ENCODE results near the gene LRSAM1.
A peak's percentile ranks its signal among the peaks of the same experiment; 100 is the strongest.

LRSAM1 gene

DNA sequence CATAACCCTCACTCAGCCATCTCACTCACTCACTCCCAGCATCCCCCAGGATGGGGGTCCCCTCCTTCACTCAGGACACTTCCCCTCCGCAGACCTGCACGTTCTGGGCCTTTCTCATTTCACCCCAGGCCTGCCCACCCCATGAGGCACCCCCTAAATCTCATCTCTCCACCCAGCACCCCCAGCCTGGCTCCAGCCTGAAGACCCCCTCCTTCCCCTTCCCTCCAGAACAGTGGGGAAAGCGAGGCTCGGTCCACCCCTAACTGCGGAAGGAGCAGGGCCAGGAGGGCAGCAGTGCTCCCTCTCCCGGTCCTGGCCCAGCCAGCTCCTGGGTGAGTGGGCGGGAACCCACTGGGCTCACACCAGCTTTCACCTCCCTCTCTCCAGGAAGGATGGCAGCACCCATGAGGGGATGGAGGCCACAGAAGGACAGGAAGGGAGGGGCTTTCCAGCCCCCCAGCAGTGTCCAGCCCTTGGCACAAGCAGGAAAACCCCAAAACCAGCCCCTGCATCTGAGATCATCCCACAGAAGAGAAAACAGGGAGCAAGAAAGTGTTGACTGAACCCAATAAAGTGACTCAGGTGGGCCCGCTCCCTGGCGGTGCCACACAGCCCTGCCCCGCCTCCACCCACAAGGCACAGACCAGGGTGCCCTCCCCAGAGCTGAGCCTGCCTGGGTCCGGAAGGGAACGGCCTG, 55.0 kb downstream of the LRSAM1 start:
- TF ChIP-seq, protein P1, sequence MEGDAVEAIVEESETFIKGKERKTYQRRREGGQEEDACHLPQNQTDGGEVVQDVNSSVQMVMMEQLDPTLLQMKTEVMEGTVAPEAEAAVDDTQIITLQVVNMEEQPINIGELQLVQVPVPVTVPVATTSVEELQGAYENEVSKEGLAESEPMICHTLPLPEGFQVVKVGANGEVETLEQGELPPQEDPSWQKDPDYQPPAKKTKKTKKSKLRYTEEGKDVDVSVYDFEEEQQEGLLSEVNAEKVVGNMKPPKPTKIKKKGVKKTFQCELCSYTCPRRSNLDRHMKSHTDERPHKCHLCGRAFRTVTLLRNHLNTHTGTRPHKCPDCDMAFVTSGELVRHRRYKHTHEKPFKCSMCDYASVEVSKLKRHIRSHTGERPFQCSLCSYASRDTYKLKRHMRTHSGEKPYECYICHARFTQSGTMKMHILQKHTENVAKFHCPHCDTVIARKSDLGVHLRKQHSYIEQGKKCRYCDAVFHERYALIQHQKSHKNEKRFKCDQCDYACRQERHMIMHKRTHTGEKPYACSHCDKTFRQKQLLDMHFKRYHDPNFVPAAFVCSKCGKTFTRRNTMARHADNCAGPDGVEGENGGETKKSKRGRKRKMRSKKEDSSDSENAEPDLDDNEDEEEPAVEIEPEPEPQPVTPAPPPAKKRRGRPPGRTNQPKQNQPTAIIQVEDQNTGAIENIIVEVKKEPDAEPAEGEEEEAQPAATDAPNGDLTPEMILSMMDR (IDR thresholded peaks at IDR 0.05; ENCODE audit: low read length) = no peak
- TF ChIP-seq EZH2 (optimal IDR thresholded peaks at IDR 0.05; ENCODE audit: low read depth, low read length) (no peak), EZH2phosphoT487 (IDR thresholded peaks at IDR 0.05; ENCODE audit: low read length) (no peak)
- H3K4me2 ChIP-seq (ENCODE audit: low read depth, low read length) = no peak overlapping the region
- no peak for DNase-seq

DNA sequence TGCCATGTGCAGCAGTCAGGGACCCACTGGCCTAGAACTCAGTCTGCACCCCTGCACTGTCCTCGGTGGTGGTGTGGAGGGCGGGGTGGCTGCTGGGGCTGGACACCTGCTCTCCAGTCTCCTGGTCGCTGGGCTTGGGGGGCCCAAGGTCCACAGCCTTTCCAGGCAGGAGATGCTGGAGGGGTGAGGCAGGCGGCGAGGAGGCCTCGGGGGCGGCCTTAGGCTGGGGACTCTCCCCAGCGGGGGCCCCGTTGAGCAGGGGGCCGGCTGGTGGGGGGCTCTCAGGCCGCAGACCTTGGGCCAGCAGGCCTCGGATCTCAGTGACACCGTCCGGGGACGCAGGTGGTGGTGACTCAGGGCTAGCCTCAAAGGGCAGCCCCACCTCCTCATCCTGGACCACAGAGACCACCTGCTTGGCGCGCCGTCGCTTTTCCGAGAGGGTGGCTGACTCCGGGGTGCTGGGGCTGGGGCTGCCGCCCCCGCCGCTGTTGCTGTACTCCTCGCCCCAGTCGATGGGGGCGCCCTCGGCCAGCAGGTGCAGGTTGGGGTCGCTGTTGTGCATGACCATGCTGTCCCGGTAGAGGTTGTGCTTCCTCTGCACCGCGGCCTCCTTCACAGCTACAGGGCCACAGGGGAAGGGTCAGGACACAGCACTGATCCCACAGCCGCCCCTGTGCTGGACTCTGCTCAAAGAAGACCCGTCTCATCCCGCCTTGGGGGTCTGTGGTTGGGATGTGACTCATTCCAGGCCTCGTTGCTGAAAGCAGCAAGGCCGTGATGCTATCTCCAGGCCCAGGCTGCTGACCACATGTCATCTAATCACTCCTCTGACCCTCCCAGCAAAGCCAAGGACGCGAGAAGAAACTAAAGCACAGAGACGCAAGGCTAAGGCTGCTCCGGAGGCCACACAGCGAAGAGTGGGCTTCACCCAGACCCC, 55.8 kb downstream of the LRSAM1 start:
- Histone ChIP-seq H3K79me2 (ENCODE audit: low read length) (no peaks in the 10 kb centered on the region), H3K9me3 (replicated peaks; ENCODE audit: insufficient read depth, low read length) (no peaks in the 10 kb centered on the region), H3K4me2 (ENCODE audit: low read depth, low read length) (no peak overlapping the region), H3F3A (ENCODE audit: insufficient read depth, low read length) (no peaks in the 10 kb centered on the region), H3K4me3 (ENCODE audit: low read length) (no peak overlapping the region), H2AFZ (ENCODE audit: low read length) (no peak overlapping the region), H4K20me1 (ENCODE audit: insufficient read depth, low read length) (no peaks in the 10 kb centered on the region), H3K36me3 (replicated peaks; ENCODE audit: insufficient read depth, low read length) (no peaks in the 10 kb centered on the region), H3K9me2 (replicated peaks; ENCODE audit: insufficient read depth, low read length) (no peaks in the 10 kb centered on the region), H3K9ac (ENCODE audit: low read length) (no peak overlapping the region), H3K4me1 (ENCODE audit: low read length) (no peaks in the 10 kb centered on the region), H3K27ac (ENCODE audit: low read length) (no peak overlapping the region), H3K27me3 (replicated peaks; ENCODE audit: insufficient read depth, low read length) (no peaks in the 10 kb centered on the region)
- DNase-seq = no peak
- TF ChIP-seq EZH2 (optimal IDR thresholded peaks at IDR 0.05; ENCODE audit: low read depth, low read length) = no peak
- TF ChIP-seq, protein P1 (IDR thresholded peaks at IDR 0.05; ENCODE audit: low read length) = 0 out of 2 replicates have a peak, but pooled peaks have one; percentile 10
- TF ChIP-seq EZH2phosphoT487 (IDR thresholded peaks at IDR 0.05; ENCODE audit: low read length) = no peak

More for the DNA sequence above, 55.0 kb downstream of the LRSAM1 start:
- Histone ChIP-seq H3K27ac (ENCODE audit: low read length) (no peak overlapping the region), H4K20me1 (ENCODE audit: insufficient read depth, low read length) (no peaks in the 10 kb centered on the region), H3F3A (ENCODE audit: insufficient read depth, low read length) (no peaks in the 10 kb centered on the region), H3K79me2 (ENCODE audit: low read length) (no peaks in the 10 kb centered on the region), H3K9me2 (replicated peaks; ENCODE audit: insufficient read depth, low read length) (no peaks in the 10 kb centered on the region), H3K4me1 (ENCODE audit: low read length) (no peaks in the 10 kb centered on the region), H2AFZ (ENCODE audit: low read length) (no peak overlapping the region), H3K4me3 (ENCODE audit: low read length) (no peak overlapping the region), H3K27me3 (replicated peaks; ENCODE audit: insufficient read depth, low read length) (no peaks in the 10 kb centered on the region), H3K36me3 (replicated peaks; ENCODE audit: insufficient read depth, low read length) (no peaks in the 10 kb centered on the region), H3K9me3 (replicated peaks; ENCODE audit: insufficient read depth, low read length) (no peaks in the 10 kb centered on the region), H3K9ac (ENCODE audit: low read length) (no peak overlapping the region)

DNA sequence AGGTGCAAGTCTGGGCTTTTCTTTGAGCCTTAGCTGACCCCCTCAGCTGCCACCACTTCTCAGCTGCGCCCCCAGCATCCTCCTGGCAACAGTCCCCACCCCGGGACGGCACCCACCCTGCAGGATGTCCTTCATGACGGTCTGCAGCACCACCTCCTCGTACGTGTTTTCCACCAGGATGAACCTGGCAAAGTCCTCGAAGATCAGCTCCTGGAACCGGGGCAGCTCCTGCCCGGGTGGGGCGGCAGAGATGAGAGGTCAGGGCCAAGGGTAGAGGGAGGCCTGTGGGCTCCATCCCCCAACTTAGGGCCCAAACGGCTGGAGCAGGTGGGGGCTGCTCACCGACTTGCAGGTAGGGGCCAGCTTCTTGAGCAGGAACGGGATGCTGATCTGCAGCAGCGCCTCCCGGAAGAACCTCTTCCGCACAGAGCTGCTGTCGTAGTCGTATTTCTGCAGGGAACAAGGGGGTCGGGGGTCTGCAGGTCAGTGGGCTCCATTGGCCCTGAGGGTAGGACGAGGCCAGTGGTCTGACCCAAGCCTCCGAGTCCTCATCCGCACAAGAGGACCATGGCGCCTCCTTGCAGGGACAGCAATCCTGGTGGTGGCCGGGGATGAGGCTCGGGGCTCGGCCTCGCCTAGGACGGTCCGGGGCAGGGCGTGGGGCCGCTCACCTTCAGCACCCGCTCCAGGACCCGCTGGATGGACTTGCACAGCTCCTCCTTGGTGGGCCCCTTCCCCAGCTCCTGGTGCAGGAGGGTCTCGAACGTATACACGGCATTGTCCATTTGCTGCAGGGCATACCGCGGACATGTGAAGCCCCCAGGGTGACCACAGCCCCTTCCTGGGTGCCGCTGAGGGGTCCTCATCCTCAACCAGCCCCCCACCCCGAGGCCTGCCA, 56.7 kb downstream of the LRSAM1 start:
- no peaks in the 10 kb centered on the region for H3K27me3 ChIP-seq (replicated peaks; ENCODE audit: insufficient read depth, low read length)
- TF ChIP-seq, protein P1 (IDR thresholded peaks at IDR 0.05; ENCODE audit: low read length) = no peak
- TF ChIP-seq EZH2phosphoT487 (IDR thresholded peaks at IDR 0.05; ENCODE audit: low read length) (no peak), EZH2 (optimal IDR thresholded peaks at IDR 0.05; ENCODE audit: low read depth, low read length) (no peak)
- H3F3A ChIP-seq (ENCODE audit: insufficient read depth, low read length) = no peaks in the 10 kb centered on the region
- H2AFZ ChIP-seq (ENCODE audit: low read length) = no peak overlapping the region
- H3K9me3 ChIP-seq (replicated peaks; ENCODE audit: insufficient read depth, low read length) = no peaks in the 10 kb centered on the region
- H3K9ac ChIP-seq (ENCODE audit: low read length) = no peak overlapping the region
- H4K20me1 ChIP-seq (ENCODE audit: insufficient read depth, low read length) = no peaks in the 10 kb centered on the region
- H3K4me2 ChIP-seq (ENCODE audit: low read depth, low read length) = no peak overlapping the region
- no peak for DNase-seq
- H3K4me3 ChIP-seq (ENCODE audit: low read length) = no peak overlapping the region
- no peak overlapping the region for H3K27ac ChIP-seq (ENCODE audit: low read length)
- no peaks in the 10 kb centered on the region for H3K4me1 ChIP-seq (ENCODE audit: low read length)
- no peaks in the 10 kb centered on the region for H3K79me2 ChIP-seq (ENCODE audit: low read length)
- no peaks in the 10 kb centered on the region for H3K36me3 ChIP-seq (replicated peaks; ENCODE audit: insufficient read depth, low read length)
- H3K9me2 ChIP-seq (replicated peaks; ENCODE audit: insufficient read depth, low read length) = no peaks in the 10 kb centered on the region

Data from MM.1S (cell line).